NCI-H2171 treated with DMSO at 0.1 percent for 48 hours (cell line): ENCODE results near the gene ZNF665.
"Not testable (repeated sequence)": the region's sequence is repeated elsewhere in the genome, so short reads cannot be mapped to it uniquely, and the experiment has no call there.

Experiments used
- DNase-seq: peaks from one replicate; lab custom pipeline; 2025; lab: John Stamatoyannopoulos, UW

ZNF665 gene

GRCh38 chr19:53157626-53158025 is 35.5 kb downstream of the ZNF665 start:
- no peak for DNase-seq

GRCh38 chr19:53156850-53157249 is 36.3 kb downstream of the ZNF665 start:
- DNase-seq, result no peak

- DNase-seq, result no peak
Observed at GRCh38 chr19:53147645-53148044, 45.5 kb downstream of the ZNF665 start.

- no peak for DNase-seq
Observed at GRCh38 chr19:53140351-53140750, 52.8 kb downstream of the ZNF665 start.

GRCh38 chr19:53136432-53136831 is 56.7 kb downstream of the ZNF665 start:
- DNase-seq, result no peak

- peak; percentile 63 for DNase-seq
Observed at GRCh38 chr19:53132141-53132991, 60.8 kb downstream of the ZNF665 start, which contains the start of gene ZNF415. Gene ZNF415, minus strand, starts transcription at chr19:53132910. Its CDS starts 10,234 bp downstream, at chr19:53122676.

- no peak for DNase-seq
Observed at GRCh38 chr19:53131727-53132126, 61.4 kb downstream of the ZNF665 start.

- DNase-seq, result no peak
Observed at GRCh38 chr19:53131085-53131590, 62.0 kb downstream of the ZNF665 start.

GRCh38 chr19:53130506-53130905 is 62.7 kb downstream of the ZNF665 start:
- DNase-seq, result no peak

GRCh38 chr19:53126733-53127526 is 66.2 kb downstream of the ZNF665 start:
- DNase-seq, result not testable (repeated sequence)

- no peak for DNase-seq
Observed at GRCh38 chr19:53123400-53123799, 69.8 kb downstream of the ZNF665 start.
